Skin epidermis (tissue), 12 donors: Measurements from ENCODE around the gene APLP1.
"Not testable (repeated sequence)": the region's sequence is repeated elsewhere in the genome, so short reads cannot be mapped to it uniquely, and the experiment has no call there.

Source experiments
- H3K27ac ChIP-seq, 21 experiments: fragments of 200-600 bp; sonication (generic) in 11 of 21; one replicate each; pipeline ENCODE4 v1.5.0; 2020; ENCODE audit warnings: mild to moderate bottlenecking in 3 of 21, inconsistent platforms in 2 of 21, moderate library complexity in 2 of 21
- H3K4me3 ChIP-seq, 7 experiments: fragments of 200-600 bp; sonication (generic) in 2 of 7; one replicate each; pipeline ENCODE4 v1.5.0; 2020; ENCODE audit warnings: inconsistent platforms in 2 of 7, mild to moderate bottlenecking in 2 of 7, moderate library complexity in 1 of 7

Gene APLP1

GRCh38 chr19:35868172-35868822 is at the start of gene APLP1:
Gene APLP1 (plus strand): TSS chr19:35868574. CDS start chr19:35868637, 63 bp downstream.
- Histone ChIP-seq H3K4me3 (peak within 1 kb of the TSS; percentile 24 to 48 (median 37)), H3K27ac (no peak within 1 kb of the TSS)

GRCh38 chr19:35822579-35822978 is 45.8 kb upstream of the APLP1 start:
- Histone ChIP-seq H3K4me3 (no peak overlapping the region), H3K27ac (no peak overlapping the region)

GRCh38 chr19:35824150-35824549 is 44.2 kb upstream of the APLP1 start:
- Histone ChIP-seq H3K4me3 (no peak overlapping the region), H3K27ac (no peak overlapping the region)

- no peak overlapping the region for H3K27ac ChIP-seq
- H3K4me3 ChIP-seq: no peak overlapping the region
These were observed 39.6 kb upstream of the APLP1 start for GRCh38 chr19:35828692-35829301.

GRCh38 chr19:35830986-35831385 is 37.4 kb upstream of the APLP1 start:
- H3K27ac ChIP-seq: no peak overlapping the region
- no peak overlapping the region for H3K4me3 ChIP-seq

GRCh38 chr19:35832054-35832453 is 36.3 kb upstream of the APLP1 start:
- Histone ChIP-seq H3K27ac (no peak overlapping the region), H3K4me3 (no peak overlapping the region)

GRCh38 chr19:35833972-35834371 is 34.4 kb upstream of the APLP1 start:
- H3K27ac ChIP-seq: no peak overlapping the region
- no peak overlapping the region for H3K4me3 ChIP-seq

GRCh38 chr19:35836096-35836495 is 32.3 kb upstream of the APLP1 start:
- H3K27ac ChIP-seq, H3K4me3 ChIP-seq: not testable (repeated sequence)

- no peak overlapping the region for H3K4me3 ChIP-seq
- no peak overlapping the region for H3K27ac ChIP-seq
These were observed 26.3 kb upstream of the APLP1 start for GRCh38 chr19:35841961-35842595.

GRCh38 chr19:35842666-35843272 is 25.6 kb upstream of the APLP1 start:
- no peak overlapping the region for H3K4me3 ChIP-seq

GRCh38 chr19:35843676-35844481 is 24.5 kb upstream of the APLP1 start:
- H3K4me3 ChIP-seq: no peak overlapping the region

More at GRCh38 chr19:35842666-35843272, 25.6 kb upstream of the APLP1 start:
- no peak overlapping the region for H3K27ac ChIP-seq

GRCh38 chr19:35844482-35845214 is 23.7 kb upstream of the APLP1 start:
- no peak overlapping the region for H3K4me3 ChIP-seq
- H3K27ac ChIP-seq: no peak overlapping the region

More at GRCh38 chr19:35843676-35844481, 24.5 kb upstream of the APLP1 start:
- no peak overlapping the region for H3K27ac ChIP-seq

GRCh38 chr19:35845215-35846037 is 22.9 kb upstream of the APLP1 start:
- Histone ChIP-seq H3K27ac (no peak overlapping the region), H3K4me3 (peak overlapping the region in 3 of 7 experiments; percentile 1 to 17 (median 11))

GRCh38 chr19:35846038-35846668 is 22.2 kb upstream of the APLP1 start:
- Histone ChIP-seq H3K4me3 (peak overlapping the region in 1 of 7 experiments; percentile 11), H3K27ac (no peak overlapping the region)

GRCh38 chr19:35847911-35848310 is 20.5 kb upstream of the APLP1 start:
- H3K4me3 ChIP-seq: no peak overlapping the region
- no peak overlapping the region for H3K27ac ChIP-seq

- H3K27ac ChIP-seq: no peak overlapping the region
- H3K4me3 ChIP-seq: no peak overlapping the region
These were observed 19.9 kb upstream of the APLP1 start for GRCh38 chr19:35848486-35848885.

- Histone ChIP-seq H3K27ac (no peak overlapping the region), H3K4me3 (no peak overlapping the region)
These were observed 19.4 kb upstream of the APLP1 start for GRCh38 chr19:35848919-35849505.
